WTC11 (cell line): ENCODE measurements around the gene SETD9. TPM values are rescaled to one million over a fixed set of nuclear protein-coding genes. Genes with fewer than 3 reads are reported as not detected.

Experiments
- ATAC-seq: fragments of 200-7000 bp; cut with Tn5 transposase; 2 replicates; pipeline ENCODE4 v1.10.0; 2021; ENCODE audit warnings: mild to moderate bottlenecking, moderate library complexity
- CTCF ChIA-PET: fragments of 300-600 bp; sonication (Branson Sonifier 250); formaldehyde crosslinking; loops from one replicate; lab custom pipeline; 2021; ENCODE audit warnings: antibody characterized with exemption; lab: Charles Lee
- POLR2A ChIA-PET: fragments of 350-600 bp; sonication (Branson Sonifier 250); formaldehyde crosslinking; loops from one replicate; lab custom pipeline; 2021; ENCODE audit warnings: antibody characterized with exemption; lab: Charles Lee
- DNase-seq: peaks from one replicate; pipeline ENCODE4 v3.0.0; 2021; ENCODE audit warnings: low spot score
- H3K27ac Mint-ChIP-seq: 2 replicates; pipeline ENCODE4 v1.8.0; 2021; ENCODE audit warnings: mixed read lengths
- H3K27me3 Mint-ChIP-seq: 2 replicates; pipeline ENCODE4 v1.8.0; 2021; ENCODE audit warnings: low read depth, mild to moderate bottlenecking, moderate library complexity, mixed read lengths
- H3K36me3 Mint-ChIP-seq: 2 replicates; pipeline ENCODE4 v1.8.0; 2021; ENCODE audit warnings: mixed read lengths
- H3K4me1 Mint-ChIP-seq: 2 replicates; pipeline ENCODE4 v1.8.0; 2022; ENCODE audit warnings: mixed read lengths
- H3K4me3 Mint-ChIP-seq: 2 replicates; pipeline ENCODE4 v1.8.0; 2021; ENCODE audit warnings: mild to moderate bottlenecking, moderate library complexity, mixed read lengths
- H3K9me3 Mint-ChIP-seq: 2 replicates; pipeline ENCODE4 v1.8.0; 2021; ENCODE audit warnings: mixed read lengths
- CBFB ChIP-seq: sonication (generic); formaldehyde crosslinking; IDR thresholded peaks from 2 replicates; pipeline ENCODE4 v1.8.1; 2022; ENCODE audit warnings: mild to moderate bottlenecking, low read depth, missing genetic modification reagents
- GRHL2 ChIP-seq: fragments of 250-450 bp; sonication (Bioruptor Pico); IDR thresholded peaks from 2 replicates; pipeline ENCODE4 v1.8.0; 2022; ENCODE audit warnings: mild to moderate bottlenecking, moderate library complexity; ENCODE audit not compliant: insufficient replicate concordance, severe bottlenecking
- KAT7 ChIP-seq: sonication (generic); formaldehyde crosslinking; IDR thresholded peaks from 2 replicates; pipeline ENCODE4 v1.8.1; 2023; ENCODE audit warnings: missing genetic modification reagents, mild to moderate bottlenecking, borderline replicate concordance
- PRRX2 ChIP-seq: fragments of 250-450 bp; sonication (Bioruptor Pico); IDR thresholded peaks from 2 replicates; pipeline ENCODE4 v1.8.0; 2021; ENCODE audit warnings: mild to moderate bottlenecking
- RELA ChIP-seq: sonication (generic); formaldehyde crosslinking; IDR thresholded peaks from 2 replicates; pipeline ENCODE4 v1.8.1; 2022; ENCODE audit warnings: missing genetic modification reagents, mild to moderate bottlenecking, borderline replicate concordance
- TP53 ChIP-seq: sonication (generic); formaldehyde crosslinking; IDR thresholded peaks from 2 replicates; pipeline ENCODE4 v1.8.1; 2023; ENCODE audit warnings: mild to moderate bottlenecking, missing genetic modification reagents
- ZBTB21 ChIP-seq: sonication (generic); formaldehyde crosslinking; IDR thresholded peaks from 2 replicates; pipeline ENCODE4 v1.8.1; 2023; ENCODE audit warnings: mild to moderate bottlenecking, missing genetic modification reagents, borderline replicate concordance
- ZNF121 ChIP-seq: sonication (generic); formaldehyde crosslinking; IDR thresholded peaks from 2 replicates; pipeline ENCODE4 v1.8.0; 2023; ENCODE audit warnings: missing genetic modification reagents
- ZNF138 ChIP-seq: sonication (generic); formaldehyde crosslinking; conservative IDR thresholded peaks from 2 replicates; pipeline ENCODE4 v1.8.1; 2022; ENCODE audit warnings: mild to moderate bottlenecking, moderate library complexity, missing genetic modification reagents
- ZNF263 ChIP-seq: sonication (generic); formaldehyde crosslinking; IDR thresholded peaks from 2 replicates; pipeline ENCODE4 v1.8.1; 2022; ENCODE audit warnings: low read depth, mild to moderate bottlenecking, moderate library complexity, missing genetic modification reagents
- ZNF396 ChIP-seq: fragments of 250-450 bp; sonication (Bioruptor Pico); IDR thresholded peaks from 2 replicates; pipeline ENCODE4 v1.8.0; 2021; ENCODE audit warnings: mild to moderate bottlenecking, moderate library complexity, borderline replicate concordance
- total RNA-seq: library from RNA; stranded (reverse); gene quantifications from 3 replicates; pipeline ENCODE4 v1.2.3, GENCODE V29; 2021
- TF ChIP-seq, protein P1 (sequence below): fragments of 250-450 bp; sonication (Bioruptor Pico); IDR thresholded peaks from 2 replicates; pipeline ENCODE4 v1.8.0; 2021; ENCODE audit warnings: mild to moderate bottlenecking
- TF ChIP-seq, protein P2 (sequence below): sonication (generic); formaldehyde crosslinking; IDR thresholded peaks from 2 replicates; pipeline ENCODE4 v1.8.1; 2022; ENCODE audit warnings: low read depth, missing genetic modification reagents, borderline replicate concordance
- TF ChIP-seq, protein P3 (sequence below): fragments of 250-450 bp; sonication (Bioruptor Pico); IDR thresholded peaks from 2 replicates; pipeline ENCODE4 v2.1.2; 2022; ENCODE audit warnings: mild to moderate bottlenecking, moderate library complexity
- TF ChIP-seq, protein P4 (sequence below): fragments of 250-450 bp; sonication (Bioruptor Pico); conservative IDR thresholded peaks from 2 replicates; pipeline ENCODE4 v1.9.0; 2021; ENCODE audit warnings: mild to moderate bottlenecking
- TF ChIP-seq, protein P5 (sequence below): sonication (generic); formaldehyde crosslinking; IDR thresholded peaks from 2 replicates; pipeline ENCODE4 v1.8.0; 2023; ENCODE audit warnings: mild to moderate bottlenecking, missing genetic modification reagents
- TF ChIP-seq, protein P6 (sequence below): sonication (generic); formaldehyde crosslinking; IDR thresholded peaks from 2 replicates; pipeline ENCODE4 v1.8.1; 2022; ENCODE audit warnings: low read depth, mild to moderate bottlenecking, moderate library complexity, missing genetic modification reagents, borderline replicate concordance
- TF ChIP-seq, protein P7 (sequence below): sonication (generic); formaldehyde crosslinking; IDR thresholded peaks from 2 replicates; pipeline ENCODE4 v1.8.1; 2022; ENCODE audit warnings: mild to moderate bottlenecking, moderate library complexity, missing genetic modification reagents
- TF ChIP-seq, protein P8 (sequence below): sonication (generic); formaldehyde crosslinking; IDR thresholded peaks from 2 replicates; pipeline ENCODE4 v1.8.1; 2023; ENCODE audit warnings: mild to moderate bottlenecking, moderate library complexity, missing genetic modification reagents
- TF ChIP-seq, protein P9 (sequence below): fragments of 200-600 bp; IDR thresholded peaks from 2 replicates; pipeline ENCODE4 v1.8.0; 2022; ENCODE audit warnings: antibody characterized with exemption

Gene SETD9
- total RNA-seq, 1 experiment from 2014 or later, result 6.7 TPM

DNA sequence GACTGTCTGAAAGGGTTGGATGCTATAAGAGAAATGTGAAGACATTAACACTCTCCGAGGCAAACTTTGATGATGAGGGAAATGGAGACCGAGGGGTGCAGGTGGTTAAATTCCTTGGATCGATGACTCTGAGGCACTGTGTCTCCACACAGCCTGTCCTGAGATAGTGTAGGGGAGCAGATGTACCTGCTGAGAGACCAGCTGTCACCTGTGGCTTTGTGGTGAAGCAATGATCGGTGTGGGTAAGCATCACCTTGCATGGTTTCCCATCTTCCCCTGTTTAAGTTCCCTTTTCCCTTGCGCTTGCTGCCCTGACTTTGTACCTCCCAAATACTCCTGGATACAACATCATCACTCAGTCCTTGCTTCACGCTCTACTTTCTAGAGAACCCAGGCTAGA lies 52.4 kb downstream of the SETD9 start (continued):
- TF ChIP-seq, protein P1, sequence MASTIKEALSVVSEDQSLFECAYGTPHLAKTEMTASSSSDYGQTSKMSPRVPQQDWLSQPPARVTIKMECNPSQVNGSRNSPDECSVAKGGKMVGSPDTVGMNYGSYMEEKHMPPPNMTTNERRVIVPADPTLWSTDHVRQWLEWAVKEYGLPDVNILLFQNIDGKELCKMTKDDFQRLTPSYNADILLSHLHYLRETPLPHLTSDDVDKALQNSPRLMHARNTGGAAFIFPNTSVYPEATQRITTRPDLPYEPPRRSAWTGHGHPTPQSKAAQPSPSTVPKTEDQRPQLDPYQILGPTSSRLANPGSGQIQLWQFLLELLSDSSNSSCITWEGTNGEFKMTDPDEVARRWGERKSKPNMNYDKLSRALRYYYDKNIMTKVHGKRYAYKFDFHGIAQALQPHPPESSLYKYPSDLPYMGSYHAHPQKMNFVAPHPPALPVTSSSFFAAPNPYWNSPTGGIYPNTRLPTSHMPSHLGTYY, result no peak
- TF ChIP-seq, protein P2, sequence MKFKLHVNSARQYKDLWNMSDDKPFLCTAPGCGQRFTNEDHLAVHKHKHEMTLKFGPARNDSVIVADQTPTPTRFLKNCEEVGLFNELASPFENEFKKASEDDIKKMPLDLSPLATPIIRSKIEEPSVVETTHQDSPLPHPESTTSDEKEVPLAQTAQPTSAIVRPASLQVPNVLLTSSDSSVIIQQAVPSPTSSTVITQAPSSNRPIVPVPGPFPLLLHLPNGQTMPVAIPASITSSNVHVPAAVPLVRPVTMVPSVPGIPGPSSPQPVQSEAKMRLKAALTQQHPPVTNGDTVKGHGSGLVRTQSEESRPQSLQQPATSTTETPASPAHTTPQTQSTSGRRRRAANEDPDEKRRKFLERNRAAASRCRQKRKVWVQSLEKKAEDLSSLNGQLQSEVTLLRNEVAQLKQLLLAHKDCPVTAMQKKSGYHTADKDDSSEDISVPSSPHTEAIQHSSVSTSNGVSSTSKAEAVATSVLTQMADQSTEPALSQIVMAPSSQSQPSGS (CRISPR knock-in tag), result no peak
- TF ChIP-seq CBFB (no peak), ZNF138 (CRISPR knock-in tag) (no peak)
- TF ChIP-seq, all 79 proteins: peak for 0

DNA sequence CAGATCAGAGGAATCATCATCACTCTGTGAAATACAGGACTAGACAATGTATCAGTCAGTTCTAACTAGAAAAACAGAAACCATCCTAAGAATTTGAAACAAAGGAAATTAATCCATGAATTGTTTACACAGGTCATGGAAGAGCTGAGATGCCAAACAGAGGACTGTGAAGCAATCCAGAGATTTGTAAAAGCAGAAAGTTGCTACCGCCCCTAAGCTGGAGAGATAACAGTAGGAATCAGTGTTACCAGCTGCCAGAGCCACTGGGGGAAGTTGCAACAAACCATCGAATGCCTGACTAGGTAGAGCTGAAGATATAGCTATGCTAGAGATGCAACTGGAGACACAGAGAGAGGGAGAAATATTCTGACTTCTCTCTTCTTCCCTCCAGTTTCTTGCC lies 52.9 kb downstream of the SETD9 start:
- H3K27me3 Mint-ChIP-seq, result no peaks in the 10 kb centered on the region
- DNase-seq, result no peak
- H3K36me3 Mint-ChIP-seq, result no peaks in the 10 kb centered on the region
- CTCF ChIA-PET, result no interaction called here
- no peak for ATAC-seq
- H3K4me1 Mint-ChIP-seq, result peaks cover 6% of the 10 kb centered on the region
- no peak overlapping the region for H3K27ac Mint-ChIP-seq
- no peak overlapping the region for H3K4me3 Mint-ChIP-seq
- H3K9me3 Mint-ChIP-seq, result no peaks in the 10 kb centered on the region
- TF ChIP-seq, protein P3, sequence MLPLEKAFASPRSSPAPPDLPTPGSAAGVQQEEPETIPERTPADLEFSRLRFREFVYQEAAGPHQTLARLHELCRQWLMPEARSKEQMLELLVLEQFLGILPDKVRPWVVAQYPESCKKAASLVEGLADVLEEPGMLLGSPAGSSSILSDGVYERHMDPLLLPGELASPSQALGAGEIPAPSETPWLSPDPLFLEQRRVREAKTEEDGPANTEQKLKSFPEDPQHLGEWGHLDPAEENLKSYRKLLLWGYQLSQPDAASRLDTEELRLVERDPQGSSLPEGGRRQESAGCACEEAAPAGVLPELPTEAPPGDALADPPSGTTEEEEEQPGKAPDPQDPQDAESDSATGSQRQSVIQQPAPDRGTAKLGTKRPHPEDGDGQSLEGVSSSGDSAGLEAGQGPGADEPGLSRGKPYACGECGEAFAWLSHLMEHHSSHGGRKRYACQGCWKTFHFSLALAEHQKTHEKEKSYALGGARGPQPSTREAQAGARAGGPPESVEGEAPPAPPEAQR, result no peak
- TF ChIP-seq KAT7 (CRISPR knock-in tag), result no peak
- TF ChIP-seq CBFB, result no peak
- TF ChIP-seq, protein P4, sequence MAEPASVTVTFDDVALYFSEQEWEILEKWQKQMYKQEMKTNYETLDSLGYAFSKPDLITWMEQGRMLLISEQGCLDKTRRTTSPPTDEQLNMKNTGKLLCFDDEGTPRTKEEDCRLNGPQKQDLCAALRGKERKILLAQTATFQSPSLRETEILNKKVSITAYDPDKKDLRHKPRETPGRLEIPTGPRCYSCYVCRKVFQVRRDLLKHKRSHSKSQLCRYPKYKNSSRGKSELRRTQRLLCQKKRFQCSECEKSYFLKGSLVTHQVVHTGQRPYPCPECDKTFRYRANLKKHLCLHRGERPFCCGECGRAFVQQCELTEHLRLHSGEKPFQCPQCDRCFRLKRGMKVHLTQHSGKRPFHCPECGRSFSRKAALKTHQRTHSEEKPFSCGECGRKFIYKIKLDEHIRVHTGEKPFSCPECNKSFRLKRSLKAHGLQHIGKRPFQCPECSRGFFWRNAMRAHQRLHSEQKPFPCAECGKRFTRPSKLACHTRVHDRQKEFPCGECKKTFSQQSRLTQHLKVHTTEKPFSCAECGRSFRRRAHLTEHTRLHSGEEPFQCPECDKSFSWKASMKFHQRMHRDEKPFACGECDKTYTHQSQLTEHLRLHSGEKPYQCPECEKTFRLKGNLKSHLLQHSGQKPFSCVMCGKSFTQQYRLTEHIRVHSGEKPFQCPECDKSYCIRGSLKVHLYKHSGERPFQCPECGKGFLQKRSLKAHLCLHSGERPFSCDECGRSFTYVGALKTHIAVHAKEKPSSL (CRISPR knock-in tag), result no peak
- no peak for TF ChIP-seq ZNF396 (CRISPR knock-in tag)
- no peak for TF ChIP-seq PRRX2 (CRISPR knock-in tag)
- no peak for TF ChIP-seq RELA (CRISPR knock-in tag)
- TF ChIP-seq, protein P5, sequence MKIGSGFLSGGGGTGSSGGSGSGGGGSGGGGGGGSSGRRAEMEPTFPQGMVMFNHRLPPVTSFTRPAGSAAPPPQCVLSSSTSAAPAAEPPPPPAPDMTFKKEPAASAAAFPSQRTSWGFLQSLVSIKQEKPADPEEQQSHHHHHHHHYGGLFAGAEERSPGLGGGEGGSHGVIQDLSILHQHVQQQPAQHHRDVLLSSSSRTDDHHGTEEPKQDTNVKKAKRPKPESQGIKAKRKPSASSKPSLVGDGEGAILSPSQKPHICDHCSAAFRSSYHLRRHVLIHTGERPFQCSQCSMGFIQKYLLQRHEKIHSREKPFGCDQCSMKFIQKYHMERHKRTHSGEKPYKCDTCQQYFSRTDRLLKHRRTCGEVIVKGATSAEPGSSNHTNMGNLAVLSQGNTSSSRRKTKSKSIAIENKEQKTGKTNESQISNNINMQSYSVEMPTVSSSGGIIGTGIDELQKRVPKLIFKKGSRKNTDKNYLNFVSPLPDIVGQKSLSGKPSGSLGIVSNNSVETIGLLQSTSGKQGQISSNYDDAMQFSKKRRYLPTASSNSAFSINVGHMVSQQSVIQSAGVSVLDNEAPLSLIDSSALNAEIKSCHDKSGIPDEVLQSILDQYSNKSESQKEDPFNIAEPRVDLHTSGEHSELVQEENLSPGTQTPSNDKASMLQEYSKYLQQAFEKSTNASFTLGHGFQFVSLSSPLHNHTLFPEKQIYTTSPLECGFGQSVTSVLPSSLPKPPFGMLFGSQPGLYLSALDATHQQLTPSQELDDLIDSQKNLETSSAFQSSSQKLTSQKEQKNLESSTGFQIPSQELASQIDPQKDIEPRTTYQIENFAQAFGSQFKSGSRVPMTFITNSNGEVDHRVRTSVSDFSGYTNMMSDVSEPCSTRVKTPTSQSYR (CRISPR knock-in tag), result no peak
- TF ChIP-seq TP53 (CRISPR knock-in tag), result no peak
- TF ChIP-seq, protein P6, sequence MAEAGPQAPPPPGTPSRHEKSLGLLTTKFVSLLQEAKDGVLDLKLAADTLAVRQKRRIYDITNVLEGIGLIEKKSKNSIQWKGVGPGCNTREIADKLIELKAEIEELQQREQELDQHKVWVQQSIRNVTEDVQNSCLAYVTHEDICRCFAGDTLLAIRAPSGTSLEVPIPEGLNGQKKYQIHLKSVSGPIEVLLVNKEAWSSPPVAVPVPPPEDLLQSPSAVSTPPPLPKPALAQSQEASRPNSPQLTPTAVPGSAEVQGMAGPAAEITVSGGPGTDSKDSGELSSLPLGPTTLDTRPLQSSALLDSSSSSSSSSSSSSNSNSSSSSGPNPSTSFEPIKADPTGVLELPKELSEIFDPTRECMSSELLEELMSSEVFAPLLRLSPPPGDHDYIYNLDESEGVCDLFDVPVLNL (CRISPR knock-in tag), result no peak
- TF ChIP-seq, protein P7, sequence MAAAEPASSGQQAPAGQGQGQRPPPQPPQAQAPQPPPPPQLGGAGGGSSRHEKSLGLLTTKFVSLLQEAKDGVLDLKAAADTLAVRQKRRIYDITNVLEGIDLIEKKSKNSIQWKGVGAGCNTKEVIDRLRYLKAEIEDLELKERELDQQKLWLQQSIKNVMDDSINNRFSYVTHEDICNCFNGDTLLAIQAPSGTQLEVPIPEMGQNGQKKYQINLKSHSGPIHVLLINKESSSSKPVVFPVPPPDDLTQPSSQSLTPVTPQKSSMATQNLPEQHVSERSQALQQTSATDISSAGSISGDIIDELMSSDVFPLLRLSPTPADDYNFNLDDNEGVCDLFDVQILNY (CRISPR knock-in tag), result no peak
- TF ChIP-seq, protein P8, sequence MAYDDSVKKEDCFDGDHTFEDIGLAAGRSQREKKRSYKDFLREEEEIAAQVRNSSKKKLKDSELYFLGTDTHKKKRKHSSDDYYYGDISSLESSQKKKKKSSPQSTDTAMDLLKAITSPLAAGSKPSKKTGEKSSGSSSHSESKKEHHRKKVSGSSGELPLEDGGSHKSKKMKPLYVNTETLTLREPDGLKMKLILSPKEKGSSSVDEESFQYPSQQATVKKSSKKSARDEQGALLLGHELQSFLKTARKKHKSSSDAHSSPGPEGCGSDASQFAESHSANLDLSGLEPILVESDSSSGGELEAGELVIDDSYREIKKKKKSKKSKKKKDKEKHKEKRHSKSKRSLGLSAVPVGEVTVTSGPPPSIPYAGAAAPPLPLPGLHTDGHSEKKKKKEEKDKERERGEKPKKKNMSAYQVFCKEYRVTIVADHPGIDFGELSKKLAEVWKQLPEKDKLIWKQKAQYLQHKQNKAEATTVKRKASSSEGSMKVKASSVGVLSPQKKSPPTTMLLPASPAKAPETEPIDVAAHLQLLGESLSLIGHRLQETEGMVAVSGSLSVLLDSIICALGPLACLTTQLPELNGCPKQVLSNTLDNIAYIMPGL, result no peak
- TF ChIP-seq ZNF121, result no peak
- no peak for TF ChIP-seq ZNF263 (CRISPR knock-in tag)
- TF ChIP-seq, protein P9, sequence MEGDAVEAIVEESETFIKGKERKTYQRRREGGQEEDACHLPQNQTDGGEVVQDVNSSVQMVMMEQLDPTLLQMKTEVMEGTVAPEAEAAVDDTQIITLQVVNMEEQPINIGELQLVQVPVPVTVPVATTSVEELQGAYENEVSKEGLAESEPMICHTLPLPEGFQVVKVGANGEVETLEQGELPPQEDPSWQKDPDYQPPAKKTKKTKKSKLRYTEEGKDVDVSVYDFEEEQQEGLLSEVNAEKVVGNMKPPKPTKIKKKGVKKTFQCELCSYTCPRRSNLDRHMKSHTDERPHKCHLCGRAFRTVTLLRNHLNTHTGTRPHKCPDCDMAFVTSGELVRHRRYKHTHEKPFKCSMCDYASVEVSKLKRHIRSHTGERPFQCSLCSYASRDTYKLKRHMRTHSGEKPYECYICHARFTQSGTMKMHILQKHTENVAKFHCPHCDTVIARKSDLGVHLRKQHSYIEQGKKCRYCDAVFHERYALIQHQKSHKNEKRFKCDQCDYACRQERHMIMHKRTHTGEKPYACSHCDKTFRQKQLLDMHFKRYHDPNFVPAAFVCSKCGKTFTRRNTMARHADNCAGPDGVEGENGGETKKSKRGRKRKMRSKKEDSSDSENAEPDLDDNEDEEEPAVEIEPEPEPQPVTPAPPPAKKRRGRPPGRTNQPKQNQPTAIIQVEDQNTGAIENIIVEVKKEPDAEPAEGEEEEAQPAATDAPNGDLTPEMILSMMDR, result no peak
- no peak for TF ChIP-seq GRHL2 (CRISPR knock-in tag)
- no peak for TF ChIP-seq ZBTB21 (CRISPR knock-in tag)
- POLR2A ChIA-PET, result no interaction called here
